Left forelimb (tissue), 1 donor: ENCODE results near the gene SAE1.
A peak's percentile ranks its signal among the peaks of the same experiment; 100 is the strongest.
"Not testable (repeated sequence)": the region's sequence is repeated elsewhere in the genome, so short reads cannot be mapped to it uniquely, and the experiment has no call there.

Experiments
- DNase-seq: peaks from one replicate; pipeline ENCODE4 v3.0.0-alpha.2; 2018; ENCODE audit warnings: low spot score

Gene SAE1

DNA sequence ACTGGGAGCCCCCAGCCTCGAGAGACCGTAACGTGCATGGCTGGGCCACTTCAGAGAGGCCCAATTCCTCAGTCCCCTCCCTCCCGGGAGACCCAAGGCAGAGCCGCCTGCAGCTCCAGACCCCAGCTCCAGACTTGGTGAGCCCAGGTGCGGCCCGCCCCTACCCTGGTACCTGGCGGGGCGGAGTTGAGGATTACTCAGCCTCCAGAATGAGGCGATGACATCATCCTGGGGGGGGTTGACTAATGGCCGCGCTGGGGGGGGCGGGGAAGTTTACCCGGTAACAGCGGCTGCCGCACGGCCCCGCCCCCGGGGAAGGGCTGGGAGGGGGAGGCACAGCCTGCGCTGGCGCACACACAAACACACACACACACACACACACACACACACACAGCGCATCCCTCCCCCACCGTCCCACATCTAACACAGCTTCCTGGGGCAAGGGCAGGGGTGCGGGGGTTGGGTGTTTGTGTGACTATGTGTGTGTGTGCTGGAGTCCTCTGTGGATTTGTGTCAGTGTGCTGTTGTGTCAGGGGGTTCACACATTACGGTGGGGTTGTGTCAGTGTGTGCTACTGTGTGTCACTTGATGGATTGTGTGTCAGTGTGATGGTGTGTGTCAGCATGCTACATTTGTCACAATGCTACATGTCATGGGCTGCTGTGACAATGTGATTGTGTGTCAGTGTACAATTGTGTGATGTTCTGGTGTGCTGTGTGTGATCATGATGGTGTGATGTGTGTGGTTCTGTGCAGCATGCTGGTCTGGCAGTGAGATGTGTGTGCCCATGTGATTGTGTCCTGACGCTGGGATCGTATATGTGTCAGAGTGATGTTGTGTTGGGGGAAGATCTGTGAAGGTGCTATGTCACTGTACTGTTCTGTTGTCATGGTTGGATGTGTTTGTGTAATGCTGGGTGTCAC is 110.6 kb downstream of the SAE1 start:
- no peak for DNase-seq

DNA sequence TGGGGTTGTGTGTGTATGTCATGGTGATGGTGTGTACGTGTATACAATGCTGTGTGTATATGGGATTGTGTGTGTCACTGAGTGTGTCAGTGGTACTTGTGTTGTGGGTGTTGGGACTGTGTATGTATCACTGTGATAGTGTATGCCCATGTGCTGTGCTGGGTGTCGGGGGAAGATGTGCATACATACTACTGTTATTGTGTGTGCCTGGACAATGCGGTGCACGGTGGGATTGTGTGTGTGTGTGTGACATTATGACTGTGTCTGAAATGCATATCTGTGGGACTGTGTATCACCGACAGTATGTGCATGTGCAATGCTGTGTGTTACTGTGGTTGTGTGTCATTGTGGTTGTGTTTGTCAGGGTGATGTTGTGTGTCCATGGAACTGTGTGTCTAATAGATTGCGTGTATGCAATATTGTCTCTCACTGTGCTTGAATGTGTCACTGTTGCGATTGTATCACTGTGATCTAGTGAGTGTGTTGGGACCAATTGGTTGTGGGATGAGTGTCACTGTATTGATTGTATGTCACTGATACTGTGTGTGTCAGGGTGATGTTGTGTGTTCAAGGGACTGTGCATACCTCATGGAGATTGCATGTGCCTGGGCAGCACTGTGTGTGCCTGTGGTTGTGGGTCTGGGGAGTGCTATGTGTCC is 111.4 kb downstream of the SAE1 start:
- DNase-seq, result no peak

GRCh38 chr19:47243364-47243775 is 112.7 kb downstream of the SAE1 start:
- no peak for DNase-seq

DNA sequence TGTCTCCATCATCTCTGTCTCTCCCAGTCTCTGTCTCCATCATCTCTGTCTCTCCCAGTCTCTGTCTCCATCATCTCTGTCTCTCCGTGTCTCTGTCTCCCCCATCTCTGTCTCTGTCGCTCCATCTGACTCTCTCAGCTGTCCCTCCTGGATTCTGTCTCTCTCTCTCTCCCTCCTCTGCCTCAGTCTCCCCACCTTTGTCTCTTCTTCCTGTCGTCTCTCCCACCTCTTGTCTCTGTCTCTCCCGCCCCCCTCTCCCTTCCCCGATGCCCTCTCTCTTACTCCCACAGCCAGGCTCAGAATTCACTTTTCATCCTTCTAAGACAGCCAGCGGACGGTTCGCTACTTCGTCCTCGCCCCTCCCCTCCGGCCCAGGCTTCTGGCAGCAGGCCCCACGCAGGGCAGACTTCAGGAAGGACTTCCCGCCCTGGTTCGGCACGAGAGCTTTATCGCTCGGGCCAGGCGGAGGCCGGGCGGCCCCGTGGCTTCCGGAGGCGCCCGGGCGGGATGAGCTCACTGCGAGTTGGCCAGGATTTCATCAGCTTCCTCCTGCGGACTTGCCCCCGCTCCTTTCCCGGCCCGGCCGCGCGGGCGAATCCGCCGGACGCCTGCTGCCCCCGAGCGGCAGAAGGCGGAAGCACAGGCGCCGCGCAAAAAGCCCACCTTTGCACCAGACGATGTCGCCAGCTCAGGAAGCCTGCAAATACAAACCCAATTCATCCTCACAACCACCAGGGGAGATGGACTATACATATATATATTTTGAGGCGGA is 113.3 kb downstream of the SAE1 start:
- DNase-seq, result peak; percentile 93

DNA sequence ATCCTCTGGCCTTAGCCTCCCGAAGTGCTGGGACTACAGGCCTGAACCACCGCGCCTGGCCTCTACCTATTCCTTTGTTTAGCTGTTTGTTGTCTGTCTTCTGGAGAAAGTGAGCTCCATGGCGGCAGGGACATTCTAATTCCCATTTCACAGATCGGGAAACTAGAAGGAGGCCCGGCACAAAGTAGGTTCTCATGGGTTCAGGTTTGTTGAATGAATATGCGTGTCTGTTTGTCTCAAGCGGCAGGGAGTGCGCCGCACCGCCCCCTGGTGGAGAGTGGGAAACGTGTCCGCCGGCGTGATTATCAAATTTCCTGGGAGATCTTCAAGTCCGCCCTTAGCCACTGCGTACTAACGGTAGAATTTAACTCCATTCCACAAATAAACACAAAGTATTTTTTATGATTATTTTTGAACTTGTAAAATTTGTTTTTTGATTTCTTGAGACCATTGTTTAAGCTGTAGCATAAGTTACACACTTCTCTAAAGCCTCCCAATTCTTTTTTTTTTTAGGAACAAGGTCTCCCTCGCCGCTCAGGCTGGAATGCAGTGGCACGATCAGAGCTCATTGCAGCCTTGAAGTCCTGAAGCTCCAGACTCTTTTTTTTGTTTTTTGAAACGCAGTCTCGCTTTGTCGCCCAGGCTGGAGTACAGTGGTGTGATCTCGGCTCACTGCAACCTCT is 116.8 kb downstream of the SAE1 start:
- DNase-seq, result peak; percentile 83

GRCh38 chr19:47253016-47253415 is 122.4 kb downstream of the SAE1 start:
- not testable (repeated sequence) for DNase-seq

GRCh38 chr19:47253467-47253881 is 122.8 kb downstream of the SAE1 start:
- DNase-seq, result no peak

- DNase-seq, result no peak
Observed at GRCh38 chr19:47253970-47254369, 123.3 kb downstream of the SAE1 start.

DNA sequence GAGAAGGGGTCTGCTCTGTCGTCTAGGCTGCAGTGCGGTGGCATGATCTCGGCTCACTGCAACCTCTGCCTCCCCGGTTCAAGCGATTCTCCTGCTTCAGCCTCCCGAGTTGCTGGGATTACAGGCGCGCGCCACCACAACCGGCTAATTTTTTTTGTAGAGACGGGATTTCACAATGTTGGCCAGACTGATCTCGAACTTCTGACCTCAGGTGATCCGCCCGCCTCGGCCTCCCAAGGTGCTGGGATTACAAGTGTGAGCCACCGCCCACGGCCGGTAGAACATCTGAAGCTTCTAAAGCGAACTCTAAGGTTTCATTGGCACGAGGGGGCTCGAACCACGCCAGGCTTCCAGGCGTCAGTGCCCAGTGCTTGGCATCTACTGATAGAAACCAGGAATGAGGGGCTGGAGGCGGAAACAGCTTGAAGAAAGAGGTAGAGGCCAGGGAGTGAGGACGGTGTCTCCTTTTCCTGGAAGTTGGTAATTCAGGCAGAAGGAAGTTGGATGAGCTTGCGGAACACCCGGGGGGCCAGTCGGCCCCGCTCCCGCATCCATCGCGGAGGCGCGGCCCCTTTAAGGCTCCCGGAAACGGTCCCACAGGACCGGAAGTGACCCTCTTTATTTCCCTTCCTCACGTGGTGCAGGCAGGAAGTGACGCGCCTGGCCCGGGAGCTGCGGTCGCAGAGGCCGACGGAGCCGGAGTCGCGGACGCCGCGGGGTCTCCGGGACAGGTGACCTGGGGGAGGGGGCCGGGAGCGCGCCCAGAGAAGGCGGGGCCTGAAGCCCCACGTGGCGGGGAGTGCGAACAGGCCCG is 125.5 kb downstream of the SAE1 start, which contains the start of gene CCDC9:
Gene CCDC9 (plus strand): TSS at position 647 of the 814 bp plus-strand sequence. CDS start 1,876 bp downstream, outside the sequence.
- peak; percentile 99 for DNase-seq

- DNase-seq, result peak; percentile 100
Observed at GRCh38 chr19:47256693-47257410, 126.2 kb downstream of the SAE1 start.

DNA sequence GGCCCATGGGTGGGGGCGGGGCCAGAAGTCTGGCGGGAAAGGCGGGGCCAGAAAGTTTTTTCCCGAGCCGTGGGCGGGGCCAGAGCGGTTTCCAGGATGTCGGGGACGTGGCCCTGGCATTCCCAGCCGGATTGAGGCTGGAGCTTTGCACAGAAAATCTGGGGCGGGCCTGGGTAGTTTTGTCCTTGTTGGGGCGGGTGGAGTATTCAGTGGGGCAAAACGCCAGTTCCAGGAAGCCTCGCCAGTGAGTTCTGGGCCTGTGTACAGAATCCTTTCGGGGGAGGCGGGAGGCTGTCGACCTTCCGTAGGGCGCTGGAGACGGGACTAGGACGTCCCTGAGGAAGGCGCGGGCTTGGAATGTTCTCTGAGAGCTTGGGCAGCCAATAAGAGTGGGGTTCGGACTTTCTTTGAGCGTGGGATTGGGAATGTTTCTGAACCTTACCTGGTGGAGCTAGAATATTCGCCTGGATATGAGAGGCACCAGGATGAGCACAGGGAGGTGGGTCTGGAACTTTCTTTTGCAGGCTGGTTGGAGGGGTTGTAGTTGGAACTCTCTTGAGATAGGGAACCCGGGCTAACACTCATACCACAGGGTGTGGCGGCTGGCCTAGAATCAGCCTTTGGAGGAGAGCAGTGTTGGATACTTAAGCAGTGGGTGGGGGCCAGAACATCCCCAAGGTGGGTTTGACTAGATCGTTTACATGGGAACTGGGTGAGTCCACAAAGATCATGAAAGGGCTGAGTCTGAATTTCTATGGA is 127.0 kb downstream of the SAE1 start:
- DNase-seq, result no peak

- no peak for DNase-seq
Observed at GRCh38 chr19:47258434-47258833, 127.8 kb downstream of the SAE1 start.

DNA sequence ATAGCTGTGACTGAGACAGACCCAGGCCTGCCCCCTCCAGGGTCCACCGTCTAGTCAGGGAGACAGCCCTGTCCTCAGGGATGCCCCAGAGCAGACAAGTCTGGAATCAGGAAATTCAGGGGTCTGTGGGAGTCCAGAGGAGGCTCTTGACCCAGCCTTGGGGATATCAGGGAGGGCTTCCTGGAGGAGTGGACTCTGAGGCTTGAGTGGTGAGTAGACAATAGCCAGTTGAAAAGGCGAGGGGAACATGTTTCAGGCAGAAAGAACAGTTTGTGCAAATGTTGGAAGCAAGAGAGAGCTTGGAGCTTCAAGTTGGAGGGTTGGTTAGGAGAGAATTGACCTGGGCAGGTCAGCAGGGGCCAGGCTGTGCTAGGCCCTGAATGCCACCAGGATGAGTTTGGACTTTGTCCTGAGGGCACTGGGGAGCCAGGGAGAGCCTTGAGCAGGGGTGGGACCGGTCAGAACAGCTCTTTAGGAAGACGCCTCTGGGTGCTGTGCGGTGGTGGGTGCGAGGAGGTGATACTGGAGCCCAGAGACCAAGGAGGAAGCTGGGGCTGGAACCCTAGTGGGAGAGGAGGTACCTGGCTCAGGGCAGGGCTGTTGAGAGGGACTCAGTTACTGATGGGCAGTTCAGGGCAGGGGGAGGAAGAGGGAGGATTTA is 128.4 kb downstream of the SAE1 start:
- no peak for DNase-seq
